ENCODE measurements around the gene HSPA12B.

DNA sequence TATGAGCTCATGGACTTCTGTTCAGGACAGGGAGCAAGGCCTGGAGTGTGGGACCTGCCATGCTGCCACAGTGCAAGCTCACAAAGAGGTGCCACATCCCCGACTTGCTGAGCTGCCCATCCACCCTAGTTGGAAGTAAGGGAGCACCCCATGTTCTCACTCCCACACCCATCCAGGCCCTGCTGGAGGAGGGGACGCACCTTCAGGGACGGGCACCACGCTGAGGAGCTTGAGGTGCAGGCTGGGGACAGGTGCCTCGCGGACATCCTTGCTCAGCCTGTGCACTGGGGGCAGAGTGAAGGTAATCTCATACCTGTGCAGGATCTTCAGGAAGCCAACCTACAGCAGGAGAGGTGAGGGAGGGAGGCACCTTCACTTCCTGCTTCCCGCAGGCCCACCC, 22.8 kb downstream of the HSPA12B start:
- TF ChIP-seq POLR2A (IDR thresholded peaks at IDR 0.05) (no peak), EP300 (IDR thresholded peaks at IDR 0.05) (no peak), POLR2AphosphoS5 (IDR thresholded peaks at IDR 0.05) (no peak)
- TF ChIP-seq, protein P1, sequence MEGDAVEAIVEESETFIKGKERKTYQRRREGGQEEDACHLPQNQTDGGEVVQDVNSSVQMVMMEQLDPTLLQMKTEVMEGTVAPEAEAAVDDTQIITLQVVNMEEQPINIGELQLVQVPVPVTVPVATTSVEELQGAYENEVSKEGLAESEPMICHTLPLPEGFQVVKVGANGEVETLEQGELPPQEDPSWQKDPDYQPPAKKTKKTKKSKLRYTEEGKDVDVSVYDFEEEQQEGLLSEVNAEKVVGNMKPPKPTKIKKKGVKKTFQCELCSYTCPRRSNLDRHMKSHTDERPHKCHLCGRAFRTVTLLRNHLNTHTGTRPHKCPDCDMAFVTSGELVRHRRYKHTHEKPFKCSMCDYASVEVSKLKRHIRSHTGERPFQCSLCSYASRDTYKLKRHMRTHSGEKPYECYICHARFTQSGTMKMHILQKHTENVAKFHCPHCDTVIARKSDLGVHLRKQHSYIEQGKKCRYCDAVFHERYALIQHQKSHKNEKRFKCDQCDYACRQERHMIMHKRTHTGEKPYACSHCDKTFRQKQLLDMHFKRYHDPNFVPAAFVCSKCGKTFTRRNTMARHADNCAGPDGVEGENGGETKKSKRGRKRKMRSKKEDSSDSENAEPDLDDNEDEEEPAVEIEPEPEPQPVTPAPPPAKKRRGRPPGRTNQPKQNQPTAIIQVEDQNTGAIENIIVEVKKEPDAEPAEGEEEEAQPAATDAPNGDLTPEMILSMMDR (IDR thresholded peaks at IDR 0.05): no peak

Data from upper lobe of left lung (tissue), 4 donors.